Amniotic stem cell (primary cell): ENCODE measurements around the gene FARP1.
"Not testable (repeated sequence)": the region's sequence is repeated elsewhere in the genome, so short reads cannot be mapped to it uniquely, and the experiment has no call there.

Experiments
- DNase-seq: peaks from one replicate; lab custom pipeline; 2025; lab: John Stamatoyannopoulos, UW

The FARP1 gene

DNA sequence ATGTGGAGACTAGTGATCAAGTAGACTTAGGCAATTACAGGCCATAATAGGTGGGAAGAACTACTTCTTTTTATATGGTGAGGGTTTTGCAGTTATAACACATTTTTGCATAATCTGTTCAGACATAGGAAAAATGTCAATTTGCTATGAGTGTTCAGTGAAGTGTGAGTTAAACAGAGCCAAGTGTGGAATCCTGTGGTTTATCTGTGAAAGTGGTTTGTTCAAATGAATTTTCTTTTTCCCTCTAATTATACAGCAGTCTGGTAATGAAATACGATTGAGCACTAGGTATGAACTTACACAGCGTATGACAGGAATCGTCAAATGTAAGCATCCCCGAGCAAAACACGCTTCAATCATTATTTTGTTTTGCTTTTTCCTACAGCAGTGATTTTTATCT lies 255.7 kb downstream of the FARP1 start:
- DNase-seq = no peak

DNA sequence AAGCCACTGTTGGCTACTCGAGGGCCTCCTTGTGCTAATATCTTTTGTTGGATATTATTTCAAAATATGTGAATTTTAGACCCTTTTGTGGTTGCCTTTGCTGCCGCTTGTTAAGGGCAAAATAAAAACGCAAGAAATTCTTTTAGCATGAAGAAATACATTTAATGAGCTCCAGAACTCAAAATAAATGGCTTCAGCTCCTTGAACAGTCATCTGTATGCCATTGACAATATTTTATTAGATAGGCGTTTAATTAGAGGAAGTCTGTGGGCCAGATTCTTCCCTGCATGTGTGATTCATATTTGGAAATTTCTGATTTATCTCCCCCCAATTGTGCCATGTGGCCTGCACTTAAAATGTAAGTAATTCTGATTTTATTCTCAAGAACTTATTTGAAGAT lies 256.9 kb downstream of the FARP1 start:
- DNase-seq = no peak

DNA sequence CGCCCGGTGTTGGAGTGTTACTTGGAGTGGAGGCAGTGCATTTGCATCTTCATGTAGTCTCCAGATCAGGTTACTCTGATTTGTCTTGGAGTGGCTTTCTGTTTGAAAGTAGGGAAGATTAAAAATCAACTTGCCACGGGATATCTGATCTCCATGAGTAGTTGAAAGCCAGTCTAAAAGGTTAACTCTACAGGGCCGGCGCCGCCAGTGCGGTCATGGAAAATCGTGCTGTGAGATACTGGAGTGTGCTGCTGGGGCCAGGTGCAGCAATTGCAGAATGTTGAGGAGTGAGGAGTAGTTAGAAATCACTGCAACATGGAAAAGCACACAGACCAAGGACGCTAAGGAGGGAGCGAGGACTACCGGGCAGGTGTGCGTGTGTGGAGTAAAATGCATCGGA lies 259.0 kb downstream of the FARP1 start:
- no peak for DNase-seq

DNA sequence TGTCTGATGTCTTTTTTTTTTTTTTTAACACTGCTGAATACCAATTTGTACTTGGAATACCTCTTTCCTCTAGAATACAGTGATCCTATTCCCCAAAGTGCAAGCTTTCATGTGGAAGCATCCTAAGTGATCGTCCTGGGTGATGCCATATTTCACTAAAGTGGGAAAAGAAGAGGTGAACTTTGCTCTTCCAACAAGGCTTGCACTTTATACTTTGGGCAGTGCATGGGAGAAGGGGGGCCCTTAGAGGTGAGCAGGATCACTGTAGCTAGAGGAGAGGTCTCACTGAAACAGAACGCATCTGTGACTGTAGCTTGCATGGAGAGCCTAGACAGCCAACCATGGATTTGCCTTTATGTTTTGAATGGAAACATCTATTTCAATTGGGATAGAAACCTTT lies 260.2 kb downstream of the FARP1 start:
- no peak for DNase-seq

DNA sequence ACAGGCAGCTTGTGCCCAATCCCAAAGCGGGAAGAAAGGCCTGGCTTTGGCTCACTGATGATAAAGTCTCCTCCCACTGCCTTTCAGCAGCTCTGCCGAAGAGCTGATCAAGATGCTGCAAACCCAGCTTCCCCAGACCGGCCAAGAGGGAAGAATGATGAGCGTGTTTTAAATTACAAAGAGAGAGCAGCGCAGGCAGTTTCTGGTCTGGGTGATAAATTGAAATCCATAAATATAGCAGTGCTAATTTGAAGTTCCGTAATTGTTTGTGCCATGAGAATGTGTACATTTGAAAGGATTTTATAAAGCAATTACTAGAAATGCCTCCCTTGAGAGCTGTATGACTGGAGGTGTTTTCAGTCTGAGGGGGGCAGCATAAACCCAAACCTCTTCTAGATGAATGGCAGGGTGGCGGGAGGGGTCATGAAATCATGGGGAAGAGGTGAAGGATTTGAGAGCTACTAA lies 262.2 kb downstream of the FARP1 start:
- DNase-seq = no peak

DNA sequence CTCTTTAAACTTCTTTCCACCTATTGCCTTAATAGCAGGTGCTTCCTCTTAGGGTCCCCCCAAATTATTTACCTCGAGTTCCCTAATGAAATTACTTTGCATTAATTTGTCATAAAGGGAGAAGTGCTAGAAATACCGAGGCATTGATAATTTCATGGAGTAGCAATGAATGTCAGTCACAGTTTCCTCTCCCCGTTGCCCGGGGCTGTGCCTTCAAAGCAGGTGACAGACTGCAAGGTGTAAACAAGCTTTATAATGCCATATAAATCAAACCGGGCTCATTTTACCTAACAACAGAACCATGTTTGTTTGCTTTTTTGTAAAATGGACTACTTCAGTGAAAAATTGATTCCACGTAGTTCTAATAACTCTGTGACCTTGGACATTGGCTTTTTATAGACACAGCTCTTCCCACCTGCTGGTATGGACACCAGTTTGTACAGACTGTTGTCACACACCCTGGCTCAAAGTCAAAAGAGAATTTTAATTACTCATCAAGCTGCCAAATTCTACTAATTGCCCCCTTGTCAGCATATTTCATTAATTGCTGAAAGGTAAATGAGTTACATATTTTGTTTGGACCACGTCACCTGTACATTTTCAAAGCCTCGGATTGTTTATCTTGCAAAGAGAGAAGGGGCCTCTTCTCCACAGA lies 262.9 kb downstream of the FARP1 start:
- DNase-seq = no peak

DNA sequence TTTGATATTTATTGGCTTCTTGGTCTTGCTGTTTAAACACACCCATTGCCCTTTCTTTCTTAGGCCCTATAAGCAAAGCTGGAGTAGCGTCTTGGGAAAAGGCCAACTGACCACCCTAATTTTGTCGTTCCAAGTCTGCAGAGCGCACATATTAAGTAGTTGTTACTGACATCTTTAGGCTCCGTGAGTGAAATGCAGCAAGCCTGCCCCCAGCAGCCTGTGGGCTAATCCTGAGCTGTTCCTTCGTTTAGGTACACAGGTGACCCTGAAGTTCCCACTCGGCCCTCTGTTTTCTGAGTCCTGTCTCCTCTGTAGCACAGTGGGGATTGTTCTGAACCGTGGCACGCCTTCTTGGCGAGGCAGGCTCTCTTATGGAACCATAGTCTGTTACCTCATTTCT lies 263.5 kb downstream of the FARP1 start:
- DNase-seq = no peak

DNA sequence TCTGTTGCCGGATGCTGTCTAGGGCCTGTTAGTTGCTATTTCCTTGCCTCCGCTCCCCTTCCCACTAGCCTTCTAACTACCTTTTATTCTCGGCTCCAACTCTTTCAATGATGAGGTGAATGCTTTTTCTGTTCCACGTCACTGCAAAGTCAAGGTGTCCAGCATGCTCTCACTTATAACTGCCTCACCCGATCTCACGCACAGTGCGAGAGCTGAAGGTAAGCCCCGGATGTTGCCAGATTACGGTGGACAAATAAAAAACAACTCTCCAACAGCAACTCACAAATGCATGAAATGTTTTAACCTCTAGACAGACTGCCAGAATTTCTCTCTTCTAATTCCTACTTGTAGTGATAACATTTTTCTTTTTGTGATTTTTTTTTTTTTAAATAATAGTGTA lies 264.1 kb downstream of the FARP1 start:
- no peak for DNase-seq

DNA sequence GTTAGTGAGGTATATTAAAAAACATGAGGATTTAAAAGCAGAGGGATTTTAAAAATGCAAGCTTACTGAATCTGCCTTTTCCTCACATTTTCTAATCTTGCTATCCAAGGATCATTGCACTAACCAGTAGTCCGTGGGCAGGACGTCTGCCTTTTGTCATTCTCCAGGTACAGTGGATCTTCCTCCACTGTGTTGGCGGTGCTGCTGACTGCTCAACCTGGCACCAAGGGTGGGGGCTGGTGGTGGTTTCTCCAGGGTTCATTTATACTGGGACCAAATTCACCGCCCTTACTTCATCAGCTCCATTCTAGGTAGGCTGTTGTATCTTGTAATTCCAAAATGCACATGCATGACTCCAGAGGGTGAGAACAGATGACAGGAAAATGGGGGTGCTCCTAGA lies 264.7 kb downstream of the FARP1 start:
- DNase-seq = no peak

DNA sequence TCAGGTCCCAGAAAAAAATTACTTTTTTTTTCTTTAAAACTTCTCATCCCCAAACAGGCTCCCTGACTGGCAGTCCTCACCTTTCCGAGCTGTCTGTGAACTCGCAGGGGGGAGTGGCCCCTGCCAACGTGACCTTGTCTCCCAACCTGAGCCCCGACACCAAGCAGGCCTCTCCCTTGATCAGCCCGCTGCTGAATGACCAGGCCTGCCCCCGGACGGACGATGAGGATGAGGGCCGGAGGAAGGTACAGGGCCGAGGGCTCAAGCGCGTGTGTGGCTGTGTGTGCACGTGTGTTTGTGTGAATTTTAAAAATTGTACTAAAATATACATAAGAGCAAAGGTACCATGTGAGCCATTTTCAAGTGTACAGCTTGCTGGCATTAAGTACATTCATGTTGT lies 266.4 kb downstream of the FARP1 start:
- no peak for DNase-seq

DNA sequence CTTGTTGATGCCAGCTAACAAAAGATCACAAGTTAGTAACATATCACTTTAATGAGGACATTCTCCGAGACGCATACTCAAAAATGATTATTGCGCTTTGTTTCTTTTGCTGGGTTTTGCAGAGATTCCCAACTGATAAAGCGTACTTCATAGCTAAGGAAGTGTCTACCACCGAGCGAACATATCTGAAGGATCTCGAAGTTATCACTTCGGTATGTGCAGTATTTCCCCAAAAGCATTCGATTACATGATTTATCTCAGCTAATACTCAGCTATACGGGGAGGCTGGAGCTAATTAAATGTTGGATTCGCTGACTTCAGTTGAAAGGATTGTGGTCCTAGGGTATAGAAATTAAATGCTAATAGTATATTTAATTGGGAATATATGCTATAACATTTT lies 267.7 kb downstream of the FARP1 start:
- DNase-seq = no peak

DNA sequence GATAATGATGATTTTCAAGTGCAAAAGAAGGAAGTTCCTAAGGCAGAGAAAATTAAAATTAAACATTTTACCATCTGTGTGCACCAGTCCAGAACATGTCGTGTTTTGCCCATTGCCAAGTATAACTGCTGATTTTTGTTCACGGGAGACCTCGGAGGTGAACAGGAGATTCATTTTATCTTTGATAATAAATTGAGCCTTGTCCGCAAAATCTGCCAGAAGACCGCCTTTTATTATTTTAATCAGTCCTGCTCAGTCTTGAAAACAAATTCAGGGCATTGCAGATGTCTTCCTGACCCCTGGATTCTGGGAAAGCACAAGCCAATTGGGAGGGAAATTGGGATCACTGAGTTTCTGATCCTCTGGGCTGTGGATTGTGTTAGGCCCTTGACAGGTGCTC lies 268.1 kb downstream of the FARP1 start:
- no peak for DNase-seq

DNA sequence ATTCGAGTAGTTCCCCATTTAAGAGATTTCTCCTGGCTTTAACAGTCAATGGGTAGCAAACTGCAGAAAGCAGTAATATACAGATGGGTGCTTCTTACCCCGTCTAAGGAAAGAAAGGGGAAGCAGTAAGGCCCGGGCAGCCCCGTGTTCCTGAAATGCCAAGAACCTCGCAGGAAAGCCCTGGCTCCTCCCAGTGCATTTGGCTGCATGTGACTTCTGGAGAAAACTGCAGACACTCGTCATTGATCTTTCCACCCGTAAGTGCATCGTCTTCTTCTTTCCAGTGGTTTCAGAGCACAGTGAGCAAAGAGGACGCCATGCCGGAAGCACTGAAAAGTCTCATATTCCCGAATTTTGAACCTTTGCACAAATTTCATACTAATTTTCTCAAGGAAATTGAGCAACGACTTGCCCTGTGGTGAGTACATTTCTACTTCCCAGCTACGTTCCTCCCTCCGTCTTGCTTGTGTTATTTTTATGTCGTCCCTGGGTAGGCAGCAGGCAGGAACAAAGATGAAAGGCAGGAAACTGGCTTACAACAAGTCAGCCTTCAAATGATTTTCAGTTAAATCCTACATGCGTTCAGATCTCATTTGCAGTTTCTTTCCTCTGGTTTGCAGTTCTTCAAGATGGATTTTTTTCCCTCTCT lies 268.8 kb downstream of the FARP1 start:
- no peak for DNase-seq

DNA sequence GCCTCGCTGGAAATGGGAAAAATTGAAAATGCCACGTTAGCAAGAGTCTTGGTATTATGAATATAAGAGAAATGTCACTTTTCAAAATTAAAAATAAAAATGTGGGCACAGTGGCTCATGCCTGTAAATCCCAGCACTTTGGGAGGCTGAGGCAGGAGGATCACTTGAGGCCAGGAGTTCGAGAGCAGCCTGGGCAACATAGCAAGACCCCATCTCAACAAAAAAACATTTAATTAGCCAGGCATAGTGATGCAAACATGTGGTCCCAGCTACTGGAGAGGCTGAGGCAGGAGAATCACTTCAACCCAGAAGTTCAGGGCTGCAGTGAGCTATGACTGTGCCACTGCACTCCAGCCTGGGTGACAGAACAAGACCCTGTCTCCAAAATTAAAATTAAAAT lies 270.4 kb downstream of the FARP1 start:
- DNase-seq = not testable (repeated sequence)

DNA sequence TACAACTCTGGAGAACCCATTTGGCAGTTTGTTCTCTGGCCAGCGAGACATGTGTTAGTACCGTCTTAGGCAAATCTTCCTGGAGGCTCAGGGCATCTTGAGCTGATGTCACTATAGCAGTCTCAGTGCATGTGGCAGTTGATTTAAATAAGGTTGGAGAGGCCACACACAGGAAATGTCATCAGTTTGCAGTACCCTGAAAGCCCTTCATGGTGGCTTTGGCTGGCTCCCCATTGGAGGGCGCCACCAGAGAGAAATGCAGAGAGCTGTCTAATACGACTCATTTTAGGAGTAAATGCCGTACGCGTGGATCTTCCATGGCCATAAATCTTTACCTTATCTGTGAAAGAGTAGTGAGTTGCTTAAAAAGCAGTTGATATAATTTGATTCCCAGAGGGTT lies 270.9 kb downstream of the FARP1 start:
- DNase-seq = no peak

DNA sequence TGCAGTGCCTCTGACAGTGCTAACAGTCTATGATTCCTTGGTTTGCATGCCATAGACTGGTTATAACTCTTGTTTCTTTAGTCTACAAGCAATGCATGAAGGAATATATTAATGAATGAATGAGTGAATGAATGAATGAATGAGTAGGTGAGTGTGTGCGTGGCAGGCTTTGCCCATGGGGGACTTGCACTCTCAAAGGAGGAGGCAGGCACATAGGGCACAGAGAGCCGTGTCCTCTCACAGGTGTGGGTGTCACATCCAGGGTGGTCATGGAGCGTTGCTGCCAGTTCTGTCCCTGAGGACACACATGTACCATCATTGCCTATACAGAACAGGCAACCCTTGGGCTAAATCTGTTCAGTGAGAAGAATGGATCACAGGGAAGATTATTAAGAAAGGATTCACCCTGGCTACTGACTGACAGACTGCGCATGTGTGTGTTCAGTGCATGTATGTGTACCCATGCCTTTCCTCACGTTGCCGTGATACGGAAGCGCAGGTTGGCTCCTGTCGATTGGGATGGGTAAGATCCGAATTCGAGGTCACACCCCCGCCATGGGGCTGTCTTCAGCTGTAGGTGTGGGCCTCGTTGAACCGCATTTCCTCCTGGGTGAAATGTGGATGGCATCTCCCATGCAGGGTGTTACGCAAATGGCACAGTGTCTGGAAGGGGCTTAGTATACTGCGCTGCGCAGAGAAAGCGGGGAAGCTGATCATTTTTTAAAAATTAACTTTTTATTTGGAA lies 272.6 kb downstream of the FARP1 start:
- no peak for DNase-seq

DNA sequence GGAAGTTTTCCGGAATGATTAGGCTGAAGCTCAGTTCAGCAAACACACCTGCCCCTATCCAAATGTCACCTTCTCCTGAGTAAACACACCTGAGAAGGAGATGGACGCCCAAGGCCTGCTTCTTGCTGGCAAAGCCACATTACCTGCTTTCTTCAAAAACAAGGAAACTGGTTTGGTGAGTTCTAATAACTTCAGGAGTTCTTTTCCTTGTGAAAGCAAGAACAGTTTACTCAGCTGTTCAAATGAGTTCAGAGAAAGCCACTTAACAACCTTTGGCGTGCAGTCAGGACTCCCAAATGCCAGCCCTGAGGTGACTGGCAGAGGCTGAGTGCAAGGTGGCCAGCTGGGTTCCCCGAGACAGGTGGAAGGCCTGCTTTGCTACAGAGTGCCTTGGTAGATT lies 273.5 kb downstream of the FARP1 start:
- DNase-seq = no peak

DNA sequence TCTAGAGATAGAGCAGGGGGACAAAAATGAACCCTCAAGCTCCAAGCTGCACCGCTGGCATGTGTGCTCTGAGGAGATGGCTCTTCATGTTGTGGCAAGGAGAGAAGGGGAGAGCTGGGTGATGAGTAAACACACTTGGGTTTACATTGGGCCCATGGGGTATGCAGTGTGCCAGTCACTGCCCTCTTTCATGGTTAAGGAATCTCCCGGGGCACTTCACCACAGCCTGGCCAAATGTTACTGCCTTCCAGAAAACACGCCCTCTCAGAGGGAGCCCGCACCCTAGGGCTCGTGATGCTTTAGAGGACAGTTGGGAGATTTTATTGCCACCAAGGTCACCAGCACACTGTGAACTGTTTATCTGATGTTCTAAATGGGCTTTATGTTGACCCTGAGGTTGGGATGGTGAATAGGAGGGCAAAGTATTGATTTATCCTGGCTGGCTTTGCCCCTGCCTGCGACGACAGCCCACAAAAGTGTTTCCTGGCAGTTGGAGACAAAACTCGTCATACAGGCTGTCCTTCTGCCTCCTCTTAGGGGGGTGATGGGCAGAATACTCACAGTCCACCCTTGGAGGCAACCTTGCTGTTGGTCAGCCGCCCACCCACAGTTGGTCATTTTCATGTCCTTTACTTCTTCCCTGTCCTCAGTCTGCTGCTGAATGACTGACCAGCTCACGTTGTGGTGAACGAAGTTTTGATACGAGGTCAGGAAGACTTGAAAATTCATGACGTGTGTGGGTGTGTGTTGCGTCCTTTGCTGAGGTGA lies 277.1 kb downstream of the FARP1 start:
- DNase-seq = no peak

DNA sequence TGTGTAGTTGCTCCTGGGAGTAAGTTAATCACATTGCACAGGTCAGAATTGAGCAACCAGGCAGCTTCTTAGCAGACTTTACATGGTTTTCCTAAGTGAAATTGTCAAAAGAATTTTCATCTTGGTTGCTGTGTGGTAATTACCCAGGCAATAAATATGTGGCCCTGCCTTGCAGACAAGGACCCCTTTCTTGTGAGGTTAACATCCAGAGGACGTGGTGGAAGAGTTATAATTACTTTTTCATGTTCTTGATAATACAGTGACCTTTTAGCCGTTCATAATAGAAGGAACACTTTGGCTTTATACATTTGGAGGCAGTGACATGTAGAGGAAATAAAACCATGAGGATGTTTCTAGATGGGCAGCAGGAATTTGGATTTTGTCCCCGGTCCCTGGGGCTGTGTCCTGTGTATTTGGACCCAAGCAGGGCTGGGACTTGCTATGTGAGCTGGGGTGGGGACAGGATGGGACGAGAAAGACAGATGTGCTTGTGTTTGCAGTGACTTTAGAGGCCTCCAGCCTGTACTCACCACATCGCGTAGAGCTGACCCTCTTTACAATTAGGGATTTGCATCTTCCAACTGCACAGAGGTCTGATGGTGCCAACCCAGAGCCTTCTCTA lies 277.8 kb downstream of the FARP1 start:
- DNase-seq = no peak

DNA sequence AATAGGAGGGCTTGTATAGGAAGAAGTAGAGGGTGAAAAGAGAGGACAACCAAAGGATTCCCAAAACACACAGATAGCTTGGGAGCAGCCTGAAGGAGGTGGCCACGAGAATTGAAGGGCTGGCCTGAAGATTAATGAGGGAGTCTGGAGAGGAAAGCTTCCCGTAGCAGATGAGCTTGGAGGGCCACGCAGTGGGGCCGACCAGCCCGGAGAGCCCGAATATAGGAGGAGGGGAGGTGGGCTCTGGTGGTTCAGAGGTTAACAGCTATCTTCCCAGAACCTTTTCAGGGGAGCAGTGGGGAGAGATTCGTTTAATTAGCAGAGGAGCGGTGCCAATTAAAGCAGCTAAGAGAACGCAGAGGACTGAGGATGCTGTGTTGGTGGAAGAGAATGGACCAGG lies 279.2 kb downstream of the FARP1 start:
- DNase-seq = no peak

DNA sequence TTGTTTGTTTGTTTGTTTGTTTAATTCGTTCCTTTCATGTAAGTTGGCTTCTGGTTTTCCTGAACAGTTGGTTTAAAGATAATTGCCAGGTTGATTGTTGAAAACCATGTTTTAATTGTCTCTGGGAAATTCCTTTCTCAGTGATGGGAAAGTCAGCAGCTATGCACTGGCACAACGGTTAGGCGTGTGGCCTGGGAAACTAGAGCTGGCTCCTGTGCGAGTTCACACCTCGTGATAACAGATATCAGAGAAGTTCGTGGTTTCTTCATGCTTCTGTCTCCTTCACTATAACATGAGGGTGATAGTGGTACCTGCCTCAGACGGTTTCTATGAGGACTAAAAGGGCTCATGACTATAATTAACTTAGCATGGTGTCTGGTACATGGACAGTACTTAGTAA lies 280.5 kb downstream of the FARP1 start:
- DNase-seq = no peak

DNA sequence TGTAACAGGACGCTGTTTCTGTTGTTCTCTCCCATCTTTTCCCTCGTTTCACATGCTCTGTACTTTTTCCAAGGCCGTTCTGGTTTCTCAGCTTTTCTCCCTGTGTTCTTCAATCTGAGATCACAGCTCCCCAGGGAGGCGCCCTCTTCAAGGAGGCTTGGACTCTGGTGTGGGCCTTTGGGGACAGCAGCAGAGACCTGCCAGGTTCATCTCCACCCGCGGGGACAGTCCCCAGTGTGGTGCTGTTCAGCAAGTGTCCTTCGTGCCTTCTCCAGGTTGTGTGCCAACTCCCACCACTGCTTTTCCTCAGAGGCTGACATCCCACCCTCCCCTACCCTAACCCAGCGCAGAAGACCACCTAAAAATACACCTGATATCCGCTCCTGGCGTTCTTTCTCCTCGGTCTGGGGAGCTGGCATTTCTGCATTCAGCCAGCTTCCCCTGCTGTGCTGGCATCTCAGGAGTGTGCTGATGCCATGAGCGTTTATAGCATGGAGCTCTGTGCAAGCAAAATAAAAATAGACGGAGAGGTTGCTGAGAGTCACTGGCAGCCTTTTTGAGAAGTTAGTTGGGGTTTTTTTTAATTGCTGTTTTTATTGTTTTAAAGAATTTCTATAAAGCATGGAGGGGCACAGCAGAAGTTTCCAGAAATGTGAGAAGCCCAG lies 284.6 kb downstream of the FARP1 start:
- no peak for DNase-seq
